GM12878 (cell line): ENCODE data around the gene ACKR2. TPM values are rescaled to one million over a fixed set of nuclear protein-coding genes. Genes with fewer than 3 reads are reported as not detected.

Experiments used
- ATF3 ChIP-seq: IDR thresholded peaks from 2 replicates; pipeline ENCODE4 v1.6.1; 2011; ENCODE audit warnings: low read depth, mild to moderate bottlenecking, low read length, moderate library complexity, borderline replicate concordance; ENCODE audit errors: extremely low read depth
- BRCA1 ChIP-seq: IDR thresholded peaks from 2 replicates; pipeline ENCODE4 v1.6.1; 2011; ENCODE audit warnings: low read depth, low read length, improper control_type of control experiment
- E2F4 ChIP-seq: IDR thresholded peaks from 2 replicates; pipeline ENCODE4 v1.6.1; 2012; ENCODE audit warnings: low read depth, low read length, improper control_type of control experiment
- EZH2 ChIP-seq: IDR thresholded peaks from 2 replicates; pipeline ENCODE4 v1.6.1; 2012; ENCODE audit warnings: low read depth, mild to moderate bottlenecking, control low read depth, inconsistent platforms, low read length, borderline replicate concordance; ENCODE audit not compliant: control insufficient read depth
- HCFC1 ChIP-seq: fragments of 150-350 bp; IDR thresholded peaks from 2 replicates; pipeline ENCODE4 v1.6.1; 2014; ENCODE audit warnings: low read length
- HDAC2 ChIP-seq: fragments of 200-600 bp; sonication (generic); IDR thresholded peaks from 2 replicates; pipeline ENCODE4 v1.6.1; 2017
- IKZF2 ChIP-seq, 2 experiments: fragments of 450-650 bp; IDR thresholded peaks; 2 replicates each; pipeline ENCODE4 v1.6.1; 2017; ENCODE audit warnings: mild to moderate bottlenecking in 2 of 2, moderate library complexity in 2 of 2
- MAX ChIP-seq: IDR thresholded peaks from 2 replicates; pipeline ENCODE4 v1.6.1; 2012; ENCODE audit warnings: low read depth, low read length, improper control_type of control experiment
- MLLT1 ChIP-seq: fragments of 450-650 bp; IDR thresholded peaks from 2 replicates; pipeline ENCODE4 v1.6.1; 2016; ENCODE audit warnings: mild to moderate bottlenecking
- MYC ChIP-seq: IDR thresholded peaks from 2 replicates; pipeline ENCODE4 v1.6.1; 2011; ENCODE audit warnings: mild to moderate bottlenecking, low read length, moderate library complexity, inconsistent platforms; ENCODE audit not compliant: insufficient read depth, insufficient replicate concordance, insufficient read length, severe bottlenecking
- NFIC ChIP-seq: IDR thresholded peaks from 2 replicates; pipeline ENCODE4 v1.6.1; 2012; ENCODE audit warnings: low read depth, mild to moderate bottlenecking, inconsistent platforms, low read length, moderate library complexity
- NFYA ChIP-seq: IDR thresholded peaks from 2 replicates; pipeline ENCODE4 v1.6.1; 2011; ENCODE audit warnings: low read depth, mild to moderate bottlenecking, low read length, improper control_type of control experiment, borderline replicate concordance
- NR2C2 ChIP-seq: IDR thresholded peaks from 2 replicates; pipeline ENCODE4 v1.6.1; 2011; ENCODE audit warnings: borderline replicate concordance, low read depth; ENCODE audit not compliant: control insufficient read depth, insufficient read length
- POLR2A ChIP-seq: IDR thresholded peaks from 2 replicates; pipeline ENCODE4 v1.6.1; 2011; ENCODE audit warnings: low read depth, mild to moderate bottlenecking, low read length
- REST ChIP-seq: IDR thresholded peaks from 2 replicates; pipeline ENCODE4 v1.6.1; 2012; ENCODE audit warnings: mild to moderate bottlenecking, low read depth, low read length
- SIN3A ChIP-seq: IDR thresholded peaks from 2 replicates; pipeline ENCODE4 v1.6.1; 2012; ENCODE audit warnings: low read depth, low read length, improper control_type of control experiment
- SPI1 ChIP-seq: IDR thresholded peaks from 2 replicates; pipeline ENCODE4 v1.6.1; 2011; ENCODE audit warnings: low read depth, mild to moderate bottlenecking, low read length, moderate library complexity, borderline replicate concordance; ENCODE audit not compliant: insufficient read depth
- STAT3 ChIP-seq: IDR thresholded peaks from 2 replicates; pipeline ENCODE4 v1.6.1; 2011; ENCODE audit warnings: low read depth, low read length, improper control_type of control experiment
- SUZ12 ChIP-seq: fragments of 200-600 bp; sonication (generic); IDR thresholded peaks from one replicate; pipeline ENCODE4 v1.6.1; 2018; ENCODE audit warnings: antibody characterized with exemption, mild to moderate bottlenecking; ENCODE audit not compliant: unreplicated experiment
- TAF1 ChIP-seq: IDR thresholded peaks from 2 replicates; pipeline ENCODE4 v1.6.1; 2011; ENCODE audit warnings: mild to moderate bottlenecking, low read depth, low read length, borderline replicate concordance
- TCF12 ChIP-seq: IDR thresholded peaks from 2 replicates; pipeline ENCODE4 v1.6.1; 2011; ENCODE audit warnings: low read depth, mild to moderate bottlenecking, low read length
- ZBED1 ChIP-seq: IDR thresholded peaks from 2 replicates; pipeline ENCODE4 v1.6.1; 2016; ENCODE audit warnings: borderline replicate concordance
- polyA plus RNA-seq, 11 experiments: library from polyadenylated mRNA; depleted of rRNA in 4 of 11; unstranded in 6 of 11; stranded (reverse) in 5 of 11; fragments of >200 nt; fragmentation: Nextera tagmentation in 4 of 11; fragmentation: Illumina TruSeq in 1 of 11; extraction: Ambion mirVana in 4 of 11; extraction: Trizol in 1 of 11; gene quantifications; 1 replicate in 1 of 11; 2 replicates in 10 of 11; pipeline versions ENCODE4 v1.2.1 to v1.2.3, GENCODE V29; 2011 to 2016; ENCODE audit warnings: inconsistent platforms in 2 of 11, missing spikeins in 2 of 11, low read depth in 1 of 11
- total RNA-seq, 4 experiments: library from RNA; depleted of rRNA in 3 of 4; stranded (reverse); fragments of >200 nt in 3 of 4; fragmentation: Illumina TruSeq in 1 of 4; extraction: Trizol in 1 of 4; gene quantifications; 2 replicates each; pipeline versions ENCODE4 v1.2.1 to v1.2.3, GENCODE V29; 2013 to 2021

Gene ACKR2
- total and polyA plus RNA-seq, 10 of the 15 experiments (the other 5 are each of a cell fraction or from before 2014, with no cell fraction given) = 0.05 to 0.91 (median 0.23) TPM; not detected in 2

GRCh38 chr3:42772670-42773408 is 36.4 kb upstream of the ACKR2 start, which contains the start of gene CCDC13 (continued):
- TF ChIP-seq ATF3 = no peak
- 0 out of 2 replicates have a peak, but pooled peaks have one; percentile 58 for TF ChIP-seq HDAC2
- peak; percentile 83 for TF ChIP-seq POLR2A
- 0 out of 2 replicates have a peak, but pooled peaks have one; percentile 12 for TF ChIP-seq MLLT1
- peak; percentile 63 for TF ChIP-seq HCFC1
- TF ChIP-seq NR2C2 = no peak
- no peak; the same call in 1 of the 2 replicates for TF ChIP-seq BRCA1
- no peak for TF ChIP-seq NFIC
- no peak for TF ChIP-seq EZH2
- TF ChIP-seq SPI1 = peak; percentile 87
- peak in 1 of 2 experiments; percentile 12; a peak in 1 of 4 replicates for TF ChIP-seq IKZF2 (IDR thresholded peaks at IDR 0.05)
- TF ChIP-seq TAF1 = peak; percentile 90
- no peak for TF ChIP-seq ZBED1
- no peak for TF ChIP-seq MYC
- TF ChIP-seq E2F4 = peak; percentile 58; the same call in 1 of the 2 replicates
- no peak for TF ChIP-seq NFYA
- peak; percentile 96 for TF ChIP-seq SIN3A
- TF ChIP-seq SUZ12 = no peak
- 0 out of 2 replicates have a peak, but pooled peaks have one; percentile 29 for TF ChIP-seq REST
- peak; percentile 52 for TF ChIP-seq MAX
- TF ChIP-seq TCF12 = 0 out of 2 replicates have a peak, but pooled peaks have one; percentile 32
- TF ChIP-seq STAT3 = no peak
